HG03159 (cell line): ENCODE measurements around the gene ENOX1.

Experiments
- ATAC-seq: cut with Tn5 transposase; IDR thresholded peaks from one replicate; pipeline ENCODE4 v1.9.1; 2021; ENCODE audit warnings: mild to moderate bottlenecking, moderate library complexity; ENCODE audit not compliant: unreplicated experiment

ENOX1 gene

GRCh38 chr13:43401361-43401760 is 385.4 kb downstream of the ENOX1 start:
- no peak for ATAC-seq

DNA sequence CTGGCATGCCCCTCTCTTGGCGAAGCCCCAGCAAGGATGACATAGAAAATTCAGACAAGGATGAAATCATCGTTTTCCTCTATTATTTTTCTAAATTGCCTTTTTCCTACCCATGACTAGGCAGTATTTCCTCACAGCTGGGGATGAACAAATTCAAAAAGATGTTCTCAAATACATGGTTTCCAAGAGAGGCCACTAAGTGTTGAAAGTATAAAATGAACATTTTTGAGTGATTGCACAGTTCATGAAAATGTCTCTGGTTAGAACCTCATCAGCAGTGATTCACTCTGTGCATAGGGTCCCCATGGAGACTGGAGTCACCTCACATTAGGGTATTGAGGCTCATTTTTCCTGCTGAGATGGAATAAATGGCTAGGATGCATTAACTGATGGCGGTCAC is 389.7 kb downstream of the ENOX1 start:
- ATAC-seq = no peak

GRCh38 chr13:43391036-43391435 is 395.7 kb downstream of the ENOX1 start:
- no peak for ATAC-seq

DNA sequence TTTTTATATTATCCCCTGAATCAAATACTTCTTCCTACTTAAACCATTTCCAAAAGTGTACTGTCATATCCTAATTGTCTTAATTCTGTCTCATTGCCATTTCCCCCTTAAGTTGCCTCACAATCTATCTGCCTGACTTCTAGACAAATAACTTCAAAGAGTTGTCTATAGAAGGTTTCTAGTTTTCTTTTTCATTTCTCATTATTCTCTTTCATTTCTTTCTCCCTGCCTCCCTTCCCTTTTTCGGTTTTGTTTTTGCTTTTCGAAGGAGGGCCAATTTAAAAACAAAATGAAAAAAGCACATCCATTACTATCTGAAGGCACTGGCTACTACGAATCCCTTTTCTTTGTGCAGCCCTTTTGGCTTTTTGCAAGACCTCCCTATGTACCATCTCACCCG is 396.2 kb downstream of the ENOX1 start:
- ATAC-seq = no peak

GRCh38 chr13:43389983-43390382 is 396.8 kb downstream of the ENOX1 start:
- no peak for ATAC-seq

- ATAC-seq = no peak
These were observed 397.2 kb downstream of the ENOX1 start for GRCh38 chr13:43389573-43389972.

GRCh38 chr13:43388282-43389034 is 398.3 kb downstream of the ENOX1 start:
- ATAC-seq = peak; percentile 59

DNA sequence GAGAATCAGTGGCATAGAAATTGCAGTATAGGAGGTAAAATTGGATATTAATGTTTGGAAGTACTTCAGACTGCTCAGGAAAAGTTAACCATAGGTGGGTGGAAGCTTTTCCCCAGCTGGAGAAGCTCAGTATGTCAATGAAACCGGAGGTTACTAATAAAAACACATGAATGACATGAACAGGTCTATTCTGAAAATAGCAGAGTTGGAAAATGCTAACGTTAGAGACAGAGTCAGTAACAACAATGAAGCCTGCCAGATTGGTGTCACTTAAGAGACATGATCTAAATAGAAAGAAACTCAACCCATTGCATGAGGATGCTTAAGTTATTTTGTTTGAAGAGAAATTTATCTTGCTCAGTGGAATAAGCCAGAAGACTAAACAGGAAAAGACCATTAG is 398.9 kb downstream of the ENOX1 start:
- no peak for ATAC-seq

DNA sequence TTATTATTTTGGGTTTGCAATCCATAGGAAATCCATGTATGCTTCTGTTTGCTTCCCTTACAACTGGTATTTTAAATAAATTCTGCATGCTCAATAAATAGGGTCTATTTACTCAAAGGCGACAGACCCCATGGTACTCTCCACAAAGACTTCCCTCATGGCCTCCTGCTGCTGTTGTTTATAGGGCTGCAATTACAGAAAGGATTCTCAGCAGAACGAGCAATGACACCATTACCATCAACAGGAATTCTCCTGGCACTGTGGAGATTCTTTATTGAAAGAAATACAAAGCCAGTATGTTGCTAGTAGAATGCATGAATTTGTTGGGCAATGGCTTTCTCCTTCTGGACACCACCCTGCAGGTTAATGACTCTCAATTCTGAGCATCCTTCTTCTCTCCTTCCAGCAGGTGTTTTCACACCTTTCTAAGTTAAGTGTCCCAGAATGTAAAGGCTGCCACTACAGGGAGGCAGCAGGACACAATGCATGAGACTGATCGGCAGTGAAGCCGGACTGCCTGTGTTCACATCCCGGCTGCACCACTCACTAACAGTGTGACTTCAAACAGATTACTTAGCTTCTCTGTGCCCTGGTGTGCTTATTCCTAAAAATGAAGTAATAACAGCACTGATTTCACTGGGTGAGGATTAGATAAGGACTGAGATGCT is 403.1 kb downstream of the ENOX1 start:
- ATAC-seq = no peak

GRCh38 chr13:43379738-43380137 is 407.0 kb downstream of the ENOX1 start:
- ATAC-seq = no peak

DNA sequence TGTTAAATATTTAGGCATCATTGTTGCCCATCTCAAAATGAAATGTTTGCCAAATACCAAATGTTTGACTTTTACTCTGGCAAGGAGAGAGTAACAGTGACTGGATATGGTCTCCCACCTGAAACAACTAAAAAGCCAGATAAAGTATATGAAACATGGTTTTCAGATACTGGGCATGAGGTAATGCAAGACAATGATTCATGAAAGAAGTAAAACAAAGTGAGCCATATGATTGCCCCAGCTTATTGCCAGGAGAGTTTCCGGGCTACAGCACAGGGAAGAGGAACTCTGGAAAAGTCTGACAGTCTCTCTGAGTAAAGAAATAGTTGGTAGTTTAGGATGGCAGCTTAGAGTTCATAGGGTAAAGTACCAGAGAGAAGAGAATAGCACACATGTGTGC is 408.8 kb downstream of the ENOX1 start:
- ATAC-seq = no peak

- no peak for ATAC-seq
These were observed 409.6 kb downstream of the ENOX1 start for GRCh38 chr13:43377149-43377548.

DNA sequence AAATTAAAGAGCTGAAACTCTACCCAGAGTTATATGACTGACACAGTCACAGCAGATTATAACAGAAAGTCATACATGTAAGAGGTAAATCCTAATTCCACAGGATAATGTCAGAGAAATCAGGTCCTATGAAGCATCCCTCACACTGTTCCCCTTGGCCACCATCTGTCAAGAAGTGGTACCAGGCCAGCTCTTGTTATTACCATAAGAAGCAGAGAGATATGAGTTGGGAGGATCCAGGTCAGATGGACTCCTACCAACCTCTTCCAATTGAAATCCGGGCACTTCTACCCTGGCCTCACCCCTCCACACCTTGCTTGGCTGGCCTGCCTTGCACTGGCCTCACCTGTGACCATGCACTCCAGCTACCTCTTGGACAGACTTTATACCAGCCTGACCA is 410.2 kb downstream of the ENOX1 start:
- no peak for ATAC-seq

DNA sequence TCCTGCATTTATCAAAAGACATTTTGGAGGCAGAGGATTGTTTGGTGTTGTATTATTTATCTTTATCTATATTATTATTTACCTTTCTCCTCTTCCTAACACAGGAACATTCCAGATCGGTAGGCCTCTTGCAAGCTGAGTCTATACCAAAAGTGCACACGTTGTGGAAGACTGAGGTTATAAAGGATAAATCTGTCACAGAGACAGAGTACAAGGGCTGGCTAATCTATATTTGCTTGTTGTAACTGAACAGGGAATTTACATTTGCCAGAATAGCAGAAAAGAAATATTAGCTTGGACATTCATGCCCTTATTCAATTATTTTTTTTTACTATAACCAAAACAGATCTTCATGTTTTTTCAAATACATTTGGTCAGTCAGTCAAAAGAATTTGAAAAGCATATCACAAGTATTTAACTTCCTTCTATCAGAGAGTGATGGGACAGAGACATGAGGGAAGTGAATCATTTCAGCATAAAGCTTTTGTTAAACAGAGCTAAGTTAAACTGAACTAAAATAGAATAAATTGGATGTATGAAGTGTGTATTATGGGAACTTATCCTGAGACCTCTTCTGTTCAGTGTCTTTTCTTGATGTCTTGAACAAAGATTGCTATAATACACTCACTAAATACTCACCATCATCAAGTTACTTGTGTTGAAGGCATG is 410.8 kb downstream of the ENOX1 start:
- ATAC-seq = no peak

DNA sequence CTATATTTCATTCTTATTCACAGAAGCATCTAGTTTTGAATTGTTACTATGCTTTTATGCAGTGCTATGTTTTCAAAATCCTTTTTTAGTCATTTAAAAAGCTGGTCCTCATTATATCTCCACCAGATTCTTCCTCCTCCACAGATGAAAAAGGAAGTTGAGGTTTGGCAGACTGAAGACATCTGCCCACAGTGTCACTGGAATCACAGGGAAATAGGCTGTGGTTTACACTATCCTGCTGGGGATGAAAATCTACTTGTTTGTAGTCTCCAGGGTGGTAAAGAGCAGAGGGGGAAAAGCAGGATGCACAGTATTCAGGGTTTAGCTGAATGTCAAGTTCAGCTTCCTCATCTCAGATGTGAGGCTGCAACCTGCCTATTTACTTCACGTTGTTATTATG is 412.2 kb downstream of the ENOX1 start:
- no peak for ATAC-seq

- no peak for ATAC-seq
These were observed 413.4 kb downstream of the ENOX1 start for GRCh38 chr13:43373400-43373799.

DNA sequence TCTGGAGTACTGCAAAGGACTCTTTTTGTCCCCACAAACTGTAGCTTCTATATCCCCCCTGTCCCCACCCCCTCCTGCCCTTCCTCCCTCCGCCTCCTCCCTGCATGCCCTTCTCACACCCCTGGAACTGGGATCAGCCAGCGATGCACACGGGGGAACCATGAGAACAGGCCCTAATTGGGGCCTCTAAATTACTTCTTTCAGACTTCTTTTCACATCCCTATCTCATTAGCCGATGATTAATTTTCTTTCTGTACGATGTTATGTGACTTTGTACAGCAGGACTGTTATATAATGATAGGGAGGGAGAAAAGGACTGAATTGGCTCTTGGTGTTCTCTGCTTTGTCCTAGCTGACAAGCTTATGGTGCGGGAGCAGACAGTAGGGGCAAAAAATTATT is 415.9 kb downstream of the ENOX1 start:
- no peak for ATAC-seq

- no peak for ATAC-seq
These were observed 417.5 kb downstream of the ENOX1 start for GRCh38 chr13:43369319-43369718.

GRCh38 chr13:43368003-43368402 is 418.8 kb downstream of the ENOX1 start:
- peak; percentile 64 for ATAC-seq

DNA sequence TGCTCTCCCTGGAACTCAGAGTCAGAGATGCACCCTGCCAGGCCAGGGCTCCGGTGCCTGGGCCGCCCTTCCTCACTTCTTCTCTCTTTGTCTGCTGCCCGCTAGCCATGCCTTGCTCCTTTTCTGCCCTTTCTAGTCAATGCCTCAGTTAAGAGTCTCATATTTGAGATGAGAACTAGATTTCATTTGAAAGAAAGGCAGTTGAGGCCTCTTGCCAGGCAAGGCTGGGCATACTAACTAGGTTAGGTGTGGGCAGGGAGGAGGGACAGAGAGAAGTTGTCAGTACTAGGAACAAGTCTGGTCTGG is 421.8 kb downstream of the ENOX1 start:
- no peak for ATAC-seq

GRCh38 chr13:43364210-43365038 is 422.3 kb downstream of the ENOX1 start:
- ATAC-seq = no peak
